Karpas-422 (cell line): Measurements from ENCODE around the gene PLEKHG3. TPM values are rescaled to one million over a fixed set of nuclear protein-coding genes. Genes with fewer than 3 reads are reported as not detected.

Experiments used
- DNase-seq: peaks from one replicate; pipeline ENCODE4 v3.0.0-alpha.2; 2015
- H2AFZ ChIP-seq: fragments of 200-600 bp; sonication (generic); 2 replicates; pipeline ENCODE4 v1.6.1; 2014; ENCODE audit warnings: antibody characterized with exemption, low read length, mixed read lengths
- H3K27ac ChIP-seq: fragments of 200-600 bp; sonication (generic); 2 replicates; pipeline ENCODE4 v1.5.1; 2014; ENCODE audit warnings: mild to moderate bottlenecking, low read length, moderate library complexity
- H3K27me3 ChIP-seq: fragments of 200-600 bp; sonication (generic); 2 replicates; pipeline ENCODE4 v1.6.1; 2014; ENCODE audit warnings: low read length, mixed read lengths
- H3K36me3 ChIP-seq: fragments of 200-600 bp; sonication (generic); 2 replicates; pipeline ENCODE4 v1.6.1; 2014; ENCODE audit warnings: low read length, mixed read lengths; ENCODE audit not compliant: insufficient read depth
- H3K4me1 ChIP-seq: fragments of 200-600 bp; sonication (generic); 2 replicates; pipeline ENCODE4 v1.6.1; 2014; ENCODE audit warnings: mild to moderate bottlenecking, low read length, mixed read lengths
- H3K4me2 ChIP-seq: fragments of 200-600 bp; sonication (generic); 2 replicates; pipeline ENCODE4 v1.6.1; 2014; ENCODE audit warnings: low read length, low read depth, mild to moderate bottlenecking; ENCODE audit not compliant: poor library complexity, severe bottlenecking
- H3K4me3 ChIP-seq: fragments of 200-600 bp; sonication (generic); 2 replicates; pipeline ENCODE4 v1.5.1; 2014; ENCODE audit warnings: mild to moderate bottlenecking, antibody characterized with exemption, low read length, mixed read lengths
- H3K79me2 ChIP-seq: fragments of 200-600 bp; sonication (generic); 2 replicates; pipeline ENCODE4 v1.6.1; 2014; ENCODE audit warnings: mild to moderate bottlenecking, low read length, mixed read lengths
- H3K9ac ChIP-seq: fragments of 200-600 bp; sonication (generic); 2 replicates; pipeline ENCODE4 v1.6.0; 2014; ENCODE audit warnings: low read length
- H3K9me2 ChIP-seq: fragments of 200-600 bp; sonication (generic), shearing (Covaris generic); replicated peaks from 2 replicates; pipeline ENCODE4 v1.6.0; 2014; ENCODE audit warnings: mild to moderate bottlenecking, low read length, moderate library complexity; ENCODE audit not compliant: insufficient read depth
- H3K9me3 ChIP-seq: fragments of 300-700, 200-600 bp; sonication (generic); 2 replicates; pipeline ENCODE4 v1.6.1; 2014; ENCODE audit warnings: low read length, mixed read lengths
- H4K20me1 ChIP-seq: fragments of 200-600 bp; sonication (generic); 2 replicates; pipeline ENCODE4 v1.6.1; 2014; ENCODE audit warnings: mild to moderate bottlenecking, antibody characterized with exemption, low read length, low read depth; ENCODE audit not compliant: insufficient read depth
- total RNA-seq: library from RNA; depleted of rRNA; stranded (reverse); fragments of >200 nt; shearing (Covaris generic); gene quantifications from 2 replicates; pipeline ENCODE4 v1.2.3, GENCODE V29; 2014; ENCODE audit warnings: low replicate concordance

Gene PLEKHG3
- total RNA-seq, 1 experiment from 2014 or later: not detected

DNA sequence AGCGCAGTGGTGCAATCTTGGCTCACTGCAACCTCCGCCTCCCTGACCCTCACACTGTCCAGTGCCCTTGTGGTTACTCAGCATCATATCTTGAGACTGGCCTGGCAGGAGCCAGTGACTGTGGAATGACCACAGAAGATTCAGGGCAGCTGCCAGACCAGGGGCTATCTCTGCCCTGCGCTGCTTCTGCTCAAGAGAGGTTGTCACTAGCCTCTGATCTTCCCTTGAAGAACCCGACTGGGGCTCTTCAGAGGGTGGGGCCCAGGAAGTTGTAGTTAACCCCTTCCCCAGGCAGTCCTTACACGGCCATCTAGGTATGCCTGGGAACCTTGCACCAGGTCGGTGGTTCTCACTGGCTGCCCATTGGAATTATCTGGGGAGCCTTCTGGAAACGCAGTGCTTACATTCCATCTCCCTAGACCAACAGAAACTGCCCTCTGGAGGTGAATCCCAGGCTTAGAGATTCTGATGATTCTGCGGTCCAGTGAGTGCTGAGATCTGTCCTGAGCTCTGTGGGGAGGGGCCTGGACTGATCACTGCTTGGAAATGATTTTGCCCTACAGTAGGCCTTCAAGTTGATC, 41.4 kb downstream of the PLEKHG3 start:
- Histone ChIP-seq H2AFZ (no peak overlapping the region), H3K4me3 (no peak overlapping the region), H3K9me2 (no peaks in the 10 kb centered on the region), H3K4me2 (no peak overlapping the region), H4K20me1 (no peaks in the 10 kb centered on the region; the same call in 1 of the 2 replicates), H3K9me3 (no peaks in the 10 kb centered on the region), H3K27me3 (no peaks in the 10 kb centered on the region), H3K4me1 (no peaks in the 10 kb centered on the region), H3K27ac (no peak overlapping the region), H3K9ac (no peak overlapping the region), H3K36me3 (no peaks in the 10 kb centered on the region), H3K79me2 (no peaks in the 10 kb centered on the region)
- no peak for DNase-seq

DNA sequence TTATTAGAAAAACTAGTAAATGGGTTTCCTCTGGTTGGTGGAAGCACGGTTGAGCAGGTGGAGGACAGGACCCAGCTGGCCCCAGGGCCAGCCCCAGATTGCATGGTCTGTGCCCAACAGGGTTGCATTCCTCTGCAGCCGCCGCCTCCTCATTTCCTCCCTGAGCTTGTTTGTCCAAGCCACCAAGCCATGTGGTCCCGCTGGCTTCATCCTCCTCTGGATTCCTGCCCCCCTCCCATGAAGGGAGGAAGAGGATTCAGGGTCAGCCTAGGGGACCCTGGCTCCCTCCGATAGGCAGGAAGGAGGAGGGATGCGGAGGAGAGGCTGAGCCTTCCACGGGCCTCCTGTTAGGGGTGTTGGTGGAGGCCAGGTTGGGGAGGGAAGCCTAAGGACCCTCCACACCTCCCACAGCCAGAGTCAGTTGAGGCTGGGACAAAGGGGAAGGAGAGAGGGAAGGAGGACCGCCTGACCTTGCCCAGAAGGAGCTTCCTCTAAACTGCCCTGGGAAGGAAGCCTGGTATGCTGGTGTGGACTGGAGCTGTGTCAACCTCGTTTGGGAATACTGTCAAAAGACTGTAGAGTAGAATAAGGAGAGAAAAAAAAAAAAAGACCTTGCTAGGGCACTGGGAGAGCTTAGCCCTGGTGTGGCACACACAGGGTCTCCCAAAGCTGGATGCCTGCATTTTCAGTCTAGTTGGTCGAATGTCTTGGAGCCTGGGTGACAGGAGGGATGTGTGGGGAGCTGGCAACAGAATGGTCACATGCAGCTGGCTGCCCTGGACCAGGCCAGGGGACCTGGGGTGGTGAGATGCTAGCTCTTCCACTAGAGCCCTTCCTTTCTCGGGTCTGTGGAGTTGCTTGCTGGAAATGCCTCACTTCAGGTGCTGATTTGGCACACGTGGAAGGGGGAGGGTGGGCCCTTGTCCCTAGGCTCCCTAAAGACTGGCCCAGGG, 42.4 kb downstream of the PLEKHG3 start:
- DNase-seq: no peak
- Histone ChIP-seq H3K4me2 (no peak overlapping the region), H3K9me2 (no peaks in the 10 kb centered on the region), H3K27me3 (no peaks in the 10 kb centered on the region), H3K79me2 (no peaks in the 10 kb centered on the region), H3K36me3 (no peaks in the 10 kb centered on the region), H3K9ac (no peak overlapping the region), H4K20me1 (no peaks in the 10 kb centered on the region; the same call in 1 of the 2 replicates), H3K27ac (no peak overlapping the region), H3K4me3 (no peak overlapping the region), H3K9me3 (no peaks in the 10 kb centered on the region), H2AFZ (no peak overlapping the region), H3K4me1 (no peaks in the 10 kb centered on the region)

DNA sequence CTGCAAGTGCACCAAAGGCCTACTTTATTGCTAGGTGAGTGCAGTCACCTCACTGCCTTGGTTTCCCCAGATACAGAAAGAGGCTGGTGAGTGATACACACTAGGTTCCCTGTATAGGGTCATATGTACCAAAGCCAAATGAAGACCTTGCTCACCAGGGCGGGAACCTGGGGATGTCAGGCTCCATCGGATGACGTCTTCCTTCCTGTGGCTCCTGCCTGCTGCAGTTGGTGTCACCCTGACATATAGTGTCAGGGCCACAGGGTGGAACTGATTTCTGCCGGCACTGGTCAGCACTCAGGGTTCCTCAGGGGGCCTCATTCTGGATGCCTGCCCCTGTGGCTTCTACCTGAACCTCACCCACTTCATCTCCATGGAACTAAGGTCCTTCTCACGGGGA, 43.1 kb downstream of the PLEKHG3 start:
- Histone ChIP-seq H3K9ac (no peak overlapping the region), H3K27ac (no peak overlapping the region), H3K9me3 (no peaks in the 10 kb centered on the region), H3K4me3 (no peak overlapping the region), H2AFZ (no peak overlapping the region), H4K20me1 (no peaks in the 10 kb centered on the region), H3K4me2 (no peak overlapping the region), H3K9me2 (no peaks in the 10 kb centered on the region), H3K4me1 (no peaks in the 10 kb centered on the region), H3K27me3 (no peaks in the 10 kb centered on the region), H3K36me3 (no peaks in the 10 kb centered on the region), H3K79me2 (no peaks in the 10 kb centered on the region)
- no peak for DNase-seq

DNA sequence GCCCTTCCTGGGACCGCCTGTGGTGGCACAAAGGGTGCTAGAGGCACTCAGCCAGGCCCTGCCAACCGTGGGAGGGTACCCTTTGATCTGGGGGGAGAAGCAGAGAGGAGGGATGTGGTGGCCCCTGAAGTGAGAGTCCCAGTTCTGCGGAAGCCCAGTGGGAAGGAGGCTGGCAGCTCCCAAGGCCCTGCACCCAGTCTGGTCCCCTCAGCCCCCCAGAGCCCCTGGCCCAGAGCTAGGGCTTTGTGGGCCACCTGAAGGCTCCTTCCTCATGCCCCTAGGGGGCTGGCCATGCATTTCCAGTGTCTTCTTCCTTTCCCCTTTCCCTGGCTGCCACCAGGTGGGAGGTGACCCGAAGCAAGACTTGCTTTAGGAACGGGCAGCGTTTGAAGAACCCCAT, 44.3 kb downstream of the PLEKHG3 start:
- H3K4me2 ChIP-seq: no peak overlapping the region
- H3K4me1 ChIP-seq: no peaks in the 10 kb centered on the region
- no peaks in the 10 kb centered on the region for H3K9me2 ChIP-seq
- DNase-seq: no peak
- H3K9me3 ChIP-seq: no peaks in the 10 kb centered on the region
- H4K20me1 ChIP-seq: no peaks in the 10 kb centered on the region
- H3K4me3 ChIP-seq: no peak overlapping the region
- H3K79me2 ChIP-seq: no peaks in the 10 kb centered on the region
- no peak overlapping the region for H2AFZ ChIP-seq
- H3K27ac ChIP-seq: no peak overlapping the region
- no peaks in the 10 kb centered on the region for H3K36me3 ChIP-seq
- no peak overlapping the region for H3K9ac ChIP-seq
- H3K27me3 ChIP-seq: no peaks in the 10 kb centered on the region

DNA sequence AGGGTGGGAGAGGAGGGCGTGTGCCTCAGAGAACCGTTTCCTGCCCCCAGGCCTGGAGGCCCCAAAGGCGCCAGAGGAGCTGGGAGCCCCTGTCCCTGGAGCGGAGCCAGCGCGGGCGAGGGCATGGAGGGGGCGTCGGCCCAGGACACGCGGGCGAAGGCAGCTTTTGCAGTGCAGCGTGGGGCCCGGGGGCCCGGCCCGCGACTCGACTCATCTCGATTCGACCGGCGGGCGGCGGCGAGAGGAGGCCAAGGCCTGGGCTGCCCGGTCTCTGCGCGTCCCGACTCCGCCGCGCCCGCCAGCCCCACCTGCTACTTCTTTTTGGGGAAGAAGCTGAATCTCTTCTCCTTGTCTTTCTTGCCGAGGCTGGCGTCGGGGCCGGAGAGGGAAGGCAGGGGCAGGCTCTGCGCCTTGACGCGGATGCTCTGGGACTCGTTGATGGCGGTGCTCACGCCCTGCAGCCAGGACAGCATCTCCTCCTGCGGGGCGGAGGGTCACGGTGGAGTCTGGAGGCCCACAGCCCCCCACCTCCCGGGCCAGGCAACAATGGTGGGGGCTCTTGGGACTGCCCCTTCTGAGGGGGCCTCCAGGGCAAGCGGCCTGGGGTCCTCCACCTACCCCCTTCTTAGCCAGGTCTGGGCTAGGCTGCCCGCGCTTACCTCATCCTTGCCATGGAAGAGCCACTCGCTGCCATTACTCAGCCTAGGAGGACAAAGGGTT, 44.9 kb downstream of the PLEKHG3 start:
- no peak overlapping the region for H3K4me2 ChIP-seq
- H3K79me2 ChIP-seq: no peaks in the 10 kb centered on the region
- H3K9me2 ChIP-seq: no peaks in the 10 kb centered on the region
- H3K27ac ChIP-seq: no peak overlapping the region
- no peak overlapping the region for H3K9ac ChIP-seq
- H3K36me3 ChIP-seq: no peaks in the 10 kb centered on the region
- no peaks in the 10 kb centered on the region; the same call in 1 of the 2 replicates for H4K20me1 ChIP-seq
- no peak overlapping the region for H2AFZ ChIP-seq
- DNase-seq: no peak
- no peak overlapping the region for H3K4me3 ChIP-seq
- no peaks in the 10 kb centered on the region for H3K9me3 ChIP-seq
- no peaks in the 10 kb centered on the region for H3K27me3 ChIP-seq
- no peaks in the 10 kb centered on the region for H3K4me1 ChIP-seq

DNA sequence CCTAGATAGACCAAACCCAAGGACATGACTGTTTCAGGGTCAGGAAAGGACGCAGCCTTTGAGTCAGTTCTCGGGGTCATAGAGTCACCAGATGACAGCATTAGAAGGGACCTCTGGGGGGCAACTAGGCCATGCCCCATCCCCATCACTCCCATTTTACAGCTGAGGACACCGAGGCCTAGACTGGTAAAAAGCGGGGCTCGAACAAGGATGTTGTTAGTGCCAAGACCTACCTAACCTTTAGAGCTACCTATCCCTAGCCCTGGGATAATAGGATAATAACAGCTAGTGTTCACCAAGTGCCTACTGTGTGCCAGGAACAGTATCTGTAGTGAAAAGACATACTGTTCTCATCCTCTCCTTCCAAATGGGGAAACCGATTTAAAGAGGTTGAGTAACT, 48.7 kb downstream of the PLEKHG3 start:
- no peaks in the 10 kb centered on the region; the same call in 1 of the 2 replicates for H4K20me1 ChIP-seq
- H3K27ac ChIP-seq: no peak overlapping the region
- H3K9ac ChIP-seq: no peak overlapping the region
- no peak overlapping the region for H3K4me3 ChIP-seq
- DNase-seq: no peak
- no peaks in the 10 kb centered on the region for H3K79me2 ChIP-seq
- no peaks in the 10 kb centered on the region for H3K4me1 ChIP-seq
- H2AFZ ChIP-seq: no peak overlapping the region
- H3K4me2 ChIP-seq: no peak overlapping the region
- no peaks in the 10 kb centered on the region; the same call in 1 of the 2 replicates for H3K27me3 ChIP-seq
- no peaks in the 10 kb centered on the region for H3K9me2 ChIP-seq
- no peaks in the 10 kb centered on the region for H3K36me3 ChIP-seq
- no peaks in the 10 kb centered on the region for H3K9me3 ChIP-seq

DNA sequence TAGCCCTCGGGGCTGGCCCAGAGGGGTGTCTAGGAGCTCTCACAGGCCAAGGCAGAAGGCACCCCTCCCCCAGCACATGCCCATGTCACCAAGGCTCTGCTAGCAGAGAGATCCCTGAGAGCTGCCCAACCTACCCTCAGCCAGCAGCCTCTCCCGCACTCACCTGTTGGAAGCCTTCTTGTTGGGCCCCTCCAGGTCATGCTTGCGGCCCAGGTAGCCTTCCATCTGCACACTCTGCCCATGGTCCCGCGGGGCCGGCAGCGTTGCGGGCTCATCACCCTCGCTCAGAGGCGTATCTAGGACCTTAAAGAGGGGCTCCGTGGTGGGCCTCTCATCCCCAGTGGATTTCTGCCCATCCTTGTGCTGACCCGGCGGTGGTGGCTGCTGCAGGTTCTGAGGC, 49.1 kb downstream of the PLEKHG3 start:
- no peaks in the 10 kb centered on the region; the same call in 1 of the 2 replicates for H4K20me1 ChIP-seq
- no peak for DNase-seq
- H3K9ac ChIP-seq: no peak overlapping the region
- H3K9me3 ChIP-seq: no peaks in the 10 kb centered on the region
- no peaks in the 10 kb centered on the region for H3K79me2 ChIP-seq
- H3K4me1 ChIP-seq: no peaks in the 10 kb centered on the region
- no peaks in the 10 kb centered on the region; the same call in 1 of the 2 replicates for H3K27me3 ChIP-seq
- H3K9me2 ChIP-seq: no peaks in the 10 kb centered on the region
- no peak overlapping the region for H3K4me2 ChIP-seq
- H3K27ac ChIP-seq: no peak overlapping the region
- no peak overlapping the region for H2AFZ ChIP-seq
- no peaks in the 10 kb centered on the region for H3K36me3 ChIP-seq
- H3K4me3 ChIP-seq: no peak overlapping the region

DNA sequence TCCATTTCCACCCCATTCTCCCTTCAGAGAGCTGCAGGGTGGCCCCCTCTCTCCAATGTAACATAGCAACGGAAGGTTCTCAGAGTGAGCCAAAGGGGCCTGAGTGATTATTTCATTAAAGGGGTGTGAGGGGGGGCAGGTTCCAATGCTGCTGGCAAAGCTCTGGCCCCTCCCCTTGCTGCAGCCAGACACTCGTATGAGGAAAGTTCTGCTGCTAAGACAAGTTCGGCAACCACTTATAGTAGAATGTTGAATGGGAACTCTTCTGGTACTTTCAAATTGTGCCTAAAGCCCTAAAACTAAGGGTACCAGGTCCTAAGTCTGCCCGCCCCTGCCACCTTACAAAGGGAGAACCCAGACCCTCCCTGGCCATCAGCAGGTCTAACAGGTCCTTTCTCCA, 49.8 kb downstream of the PLEKHG3 start:
- H3K9me2 ChIP-seq: no peaks in the 10 kb centered on the region
- no peak overlapping the region for H3K27ac ChIP-seq
- H4K20me1 ChIP-seq: no peaks in the 10 kb centered on the region; the same call in 1 of the 2 replicates
- no peak overlapping the region for H2AFZ ChIP-seq
- H3K4me1 ChIP-seq: no peaks in the 10 kb centered on the region
- H3K9me3 ChIP-seq: no peaks in the 10 kb centered on the region
- DNase-seq: no peak
- no peak overlapping the region for H3K4me2 ChIP-seq
- H3K9ac ChIP-seq: no peak overlapping the region
- no peaks in the 10 kb centered on the region; the same call in 1 of the 2 replicates for H3K27me3 ChIP-seq
- no peak overlapping the region for H3K4me3 ChIP-seq
- no peaks in the 10 kb centered on the region for H3K36me3 ChIP-seq
- no peaks in the 10 kb centered on the region for H3K79me2 ChIP-seq
